Activated CD4-positive, CD25-positive, alpha-beta regulatory T cell treated with anti-CD3 and anti-CD28 coated beads, Interleukin-2, amount 50 U/mL, for 24 hours (primary cell): ENCODE results near the gene VDAC2.

ENCODE experiments used
- ATAC-seq, 2 donors: fragments of 150-1000 bp; cut with Tn5 transposase; one replicate each; pipeline ENCODE4 v1.10.0; 2021; ENCODE audit warnings: mild to moderate bottlenecking in 1 of 2, moderate library complexity in 1 of 2

VDAC2 gene

GRCh38 chr10:75231672-75232581 is 21.3 kb downstream of the VDAC2 start:
- ATAC-seq, result no peak

GRCh38 chr10:75233444-75234016 is 22.9 kb downstream of the VDAC2 start:
- no peak for ATAC-seq

GRCh38 chr10:75234017-75234682 is 23.6 kb downstream of the VDAC2 start:
- peak; percentile 59 to 62 for ATAC-seq

GRCh38 chr10:75234683-75235374 is 24.2 kb downstream of the VDAC2 start:
- peak in 1 of 2 donors; percentile 3 for ATAC-seq

GRCh38 chr10:75235375-75236177 is 25.0 kb downstream of the VDAC2 start, which contains the start of gene COMTD1:
Gene COMTD1 (minus strand): TSS chr10:75235957. CDS start chr10:75235928, 29 bp downstream.
- ATAC-seq, result peak; percentile 77 to 78

GRCh38 chr10:75236178-75236825 is 25.7 kb downstream of the VDAC2 start:
- ATAC-seq, result no peak

GRCh38 chr10:75238182-75239095 is 27.8 kb downstream of the VDAC2 start:
- ATAC-seq, result no peak

GRCh38 chr10:75239096-75239790 is 28.6 kb downstream of the VDAC2 start:
- ATAC-seq, result no peak

GRCh38 chr10:75240329-75241076 is 29.9 kb downstream of the VDAC2 start:
- ATAC-seq, result no peak

GRCh38 chr10:75243426-75243825 is 32.8 kb downstream of the VDAC2 start:
- no peak for ATAC-seq

- ATAC-seq, result no peak
Observed at GRCh38 chr10:75244487-75245353, 34.1 kb downstream of the VDAC2 start.

- no peak for ATAC-seq
Observed at GRCh38 chr10:75245354-75246250, 35.0 kb downstream of the VDAC2 start.

- no peak for ATAC-seq
Observed at GRCh38 chr10:75246506-75246905, 35.9 kb downstream of the VDAC2 start.

GRCh38 chr10:75247797-75248196 is 37.2 kb downstream of the VDAC2 start:
- no peak for ATAC-seq

GRCh38 chr10:75250934-75251333 is 40.3 kb downstream of the VDAC2 start:
- no peak for ATAC-seq

- no peak for ATAC-seq
Observed at GRCh38 chr10:75253281-75254220, 43.0 kb downstream of the VDAC2 start.
